Stomach smooth muscle (tissue), 2 donors: ENCODE data around the gene VWA3A.
A peak's percentile ranks its signal among the peaks of the same experiment; 100 is the strongest.
"Not testable (repeated sequence)": the region's sequence is repeated elsewhere in the genome, so short reads cannot be mapped to it uniquely, and the experiment has no call there.

Source experiments
- H3K27ac ChIP-seq: one replicate; pipeline ENCODE4 v1.7.0; 2013; ENCODE audit warnings: mild to moderate bottlenecking, low read length, inconsistent platforms
- H3K27me3 ChIP-seq, 2 donors: one replicate each; pipeline ENCODE4 v1.7.0; 2013; ENCODE audit warnings: low read length in 2 of 2; ENCODE audit not compliant: insufficient read depth in 2 of 2, control insufficient read depth in 1 of 2
- H3K36me3 ChIP-seq, 2 donors: one replicate each; pipeline ENCODE4 v1.7.0; 2013; ENCODE audit warnings: low read length in 2 of 2; ENCODE audit not compliant: control insufficient read depth in 2 of 2, insufficient read depth in 2 of 2
- H3K4me1 ChIP-seq: one replicate; pipeline ENCODE4 v1.7.0; 2013; ENCODE audit warnings: low read length; ENCODE audit not compliant: control insufficient read depth, insufficient read depth
- H3K4me3 ChIP-seq, 2 donors: one replicate each; pipeline ENCODE4 v1.7.0; 2013; ENCODE audit warnings: low read length in 2 of 2
- H3K9ac ChIP-seq, 2 donors: one replicate each; pipeline ENCODE4 v1.7.0; 2013; ENCODE audit warnings: low read length in 2 of 2, mild to moderate bottlenecking in 1 of 2
- H3K9me3 ChIP-seq, 2 donors: one replicate each; pipeline ENCODE4 v1.7.0; 2013; ENCODE audit warnings: low read length in 2 of 2; ENCODE audit not compliant: control insufficient read depth in 2 of 2
- donor health status: healthy.
- donor health status: Pancreatic carcinoma.

The VWA3A gene

GRCh38 chr16:22192261-22193062 is 100.1 kb downstream of the VWA3A start:
- H3K27me3 ChIP-seq: no peaks in the 10 kb centered on the region
- H3K9ac ChIP-seq: peak overlapping the region; percentile 90 to 96
- H3K27ac ChIP-seq: peak overlapping the region; percentile 96
- peak overlapping the region; percentile 67 to 79 for H3K4me3 ChIP-seq
- no peaks in the 10 kb centered on the region for H3K36me3 ChIP-seq
- H3K4me1 ChIP-seq: peaks cover 38% of the 10 kb centered on the region
- H3K9me3 ChIP-seq: no peaks in the 10 kb centered on the region

- Histone ChIP-seq H3K4me3 (peak overlapping the region in 1 of 2 donors; percentile 40), H3K4me1 (peaks cover 38% of the 10 kb centered on the region), H3K36me3 (no peaks in the 10 kb centered on the region), H3K9ac (peak overlapping the region in 1 of 2 donors; percentile 90), H3K27ac (peak overlapping the region; percentile 96), H3K27me3 (no peaks in the 10 kb centered on the region), H3K9me3 (no peaks in the 10 kb centered on the region)
These were observed 100.7 kb downstream of the VWA3A start for GRCh38 chr16:22193063-22193411.

GRCh38 chr16:22194707-22195444 is 102.5 kb downstream of the VWA3A start:
- H3K27me3 ChIP-seq: no peaks in the 10 kb centered on the region
- H3K4me3 ChIP-seq: no peak overlapping the region
- no peaks in the 10 kb centered on the region for H3K36me3 ChIP-seq
- H3K9ac ChIP-seq: no peak overlapping the region
- H3K9me3 ChIP-seq: no peaks in the 10 kb centered on the region
- peak overlapping the region; percentile 64 for H3K27ac ChIP-seq
- peaks cover 27% of the 10 kb centered on the region for H3K4me1 ChIP-seq

- H3K27ac ChIP-seq: peak overlapping the region; percentile 64
- H3K4me3 ChIP-seq: peak overlapping the region in 1 of 2 donors; percentile 78
- peak overlapping the region in 1 of 2 donors; percentile 62 for H3K9ac ChIP-seq
- no peaks in the 10 kb centered on the region for H3K9me3 ChIP-seq
- H3K4me1 ChIP-seq: peaks cover 23% of the 10 kb centered on the region
- H3K27me3 ChIP-seq: no peaks in the 10 kb centered on the region
- no peaks in the 10 kb centered on the region for H3K36me3 ChIP-seq
These were observed 103.0 kb downstream of the VWA3A start for GRCh38 chr16:22195445-22195694.

- peak overlapping the region; percentile 64 for H3K27ac ChIP-seq
- H3K27me3 ChIP-seq: no peaks in the 10 kb centered on the region
- no peaks in the 10 kb centered on the region for H3K9me3 ChIP-seq
- H3K4me1 ChIP-seq: peaks cover 23% of the 10 kb centered on the region
- no peaks in the 10 kb centered on the region for H3K36me3 ChIP-seq
- H3K4me3 ChIP-seq: peak overlapping the region; percentile 78 to 82
- peak overlapping the region; percentile 62 to 72 for H3K9ac ChIP-seq
These were observed 103.6 kb downstream of the VWA3A start for GRCh38 chr16:22195695-22196558.

- H3K27me3 ChIP-seq, H3K27ac ChIP-seq, H3K9ac ChIP-seq, H3K36me3 ChIP-seq, H3K9me3 ChIP-seq: not testable (repeated sequence)
- Histone ChIP-seq H3K4me3 (peak overlapping the region in 1 of 2 donors; percentile 78), H3K4me1 (peaks cover 22% of the 10 kb centered on the region)
These were observed 104.3 kb downstream of the VWA3A start for GRCh38 chr16:22196559-22197168.

- Histone ChIP-seq H3K27ac (peak overlapping the region; percentile 62), H3K4me3 (no peak overlapping the region), H3K36me3 (no peaks in the 10 kb centered on the region), H3K9ac (peak overlapping the region in 1 of 2 donors; percentile 21), H3K27me3 (no peaks in the 10 kb centered on the region), H3K9me3 (no peaks in the 10 kb centered on the region), H3K4me1 (peaks cover 9% of the 10 kb centered on the region)
These were observed 106.4 kb downstream of the VWA3A start for GRCh38 chr16:22198547-22199293.

- Histone ChIP-seq H3K9ac (no peak overlapping the region), H3K4me3 (no peak overlapping the region), H3K27ac (no peak overlapping the region)
These were observed 109.9 kb downstream of the VWA3A start for GRCh38 chr16:22202261-22202637.

GRCh38 chr16:22203091-22203490 is 110.8 kb downstream of the VWA3A start:
- Histone ChIP-seq H3K27ac (no peak overlapping the region), H3K36me3 (no peaks in the 10 kb centered on the region), H3K4me1 (peaks cover 21% of the 10 kb centered on the region), H3K27me3 (no peaks in the 10 kb centered on the region), H3K4me3 (no peak overlapping the region), H3K9me3 (no peaks in the 10 kb centered on the region), H3K9ac (no peak overlapping the region)

More at GRCh38 chr16:22202261-22202637, 109.9 kb downstream of the VWA3A start:
- Histone ChIP-seq H3K4me1 (peaks cover 13% of the 10 kb centered on the region), H3K27me3 (no peaks in the 10 kb centered on the region), H3K36me3 (no peaks in the 10 kb centered on the region), H3K9me3 (no peaks in the 10 kb centered on the region)
